Left hindlimb (tissue), 1 donor: Measurements from ENCODE around the gene CD28.
"Not testable (repeated sequence)": the region's sequence is repeated elsewhere in the genome, so short reads cannot be mapped to it uniquely, and the experiment has no call there.

Experiments used
- DNase-seq: peaks from one replicate; pipeline ENCODE4 v3.0.0-alpha.2; 2018

Gene CD28

GRCh38 chr2:203688798-203689197 lies 17.6 kb upstream of the CD28 start:
- peak; percentile 70 for DNase-seq

- DNase-seq: no peak
These were observed 16.9 kb upstream of the CD28 start for GRCh38 chr2:203689426-203690116.

- no peak for DNase-seq
These were observed 16.4 kb upstream of the CD28 start for GRCh38 chr2:203690117-203690431.

GRCh38 chr2:203690441-203691047 lies 15.9 kb upstream of the CD28 start:
- DNase-seq: no peak

GRCh38 chr2:203691149-203691548 lies 15.3 kb upstream of the CD28 start:
- DNase-seq: no peak

- DNase-seq: peak; percentile 66
These were observed 14.3 kb upstream of the CD28 start for GRCh38 chr2:203692031-203692710.

GRCh38 chr2:203693242-203693879 lies 13.1 kb upstream of the CD28 start:
- DNase-seq: no peak

- no peak for DNase-seq
These were observed 12.2 kb upstream of the CD28 start for GRCh38 chr2:203694191-203694590.

- no peak for DNase-seq
These were observed 9.2 kb upstream of the CD28 start for GRCh38 chr2:203697190-203697589.

- DNase-seq: not testable (repeated sequence)
These were observed 8.7 kb upstream of the CD28 start for GRCh38 chr2:203697763-203698162.

GRCh38 chr2:203698410-203698809 lies 8.0 kb upstream of the CD28 start:
- DNase-seq: not testable (repeated sequence)

- DNase-seq: no peak
These were observed 2.0 kb upstream of the CD28 start for GRCh38 chr2:203704430-203704829.

- no peak for DNase-seq
These were observed 1.3 kb upstream of the CD28 start for GRCh38 chr2:203705178-203705577.

GRCh38 chr2:203707530-203707929 lies 1.1 kb downstream of the CD28 start:
- DNase-seq: no peak

GRCh38 chr2:203708846-203709396 lies 2.5 kb downstream of the CD28 start:
- no peak for DNase-seq

GRCh38 chr2:203709416-203710040 lies 3.1 kb downstream of the CD28 start:
- DNase-seq: no peak

- DNase-seq: no peak
These were observed 3.8 kb downstream of the CD28 start for GRCh38 chr2:203710226-203710625.

GRCh38 chr2:203710952-203711351 lies 4.5 kb downstream of the CD28 start:
- no peak for DNase-seq

- no peak for DNase-seq
These were observed 5.0 kb downstream of the CD28 start for GRCh38 chr2:203711399-203711798.

- DNase-seq: no peak
These were observed 6.9 kb downstream of the CD28 start for GRCh38 chr2:203713381-203713780.

- DNase-seq: no peak
These were observed 7.7 kb downstream of the CD28 start for GRCh38 chr2:203714112-203714511.

- no peak for DNase-seq
These were observed 9.3 kb downstream of the CD28 start for GRCh38 chr2:203715744-203716143.

GRCh38 chr2:203718087-203718486 lies 11.6 kb downstream of the CD28 start:
- DNase-seq: no peak
